ENCODE results near the gene CHAC1.

The CHAC1 gene

GRCh38 chr15:40925495-40925862 is 27.8 kb upstream of the CHAC1 start:
- DNase-seq = no peak

- DNase-seq = peak; percentile 17
Observed at GRCh38 chr15:40925863-40926658, 27.2 kb upstream of the CHAC1 start.

- no peak for DNase-seq
Observed at GRCh38 chr15:40926659-40927494, 26.4 kb upstream of the CHAC1 start.

GRCh38 chr15:40927495-40927872 is 25.8 kb upstream of the CHAC1 start:
- no peak for DNase-seq

- no peak for DNase-seq
Observed at GRCh38 chr15:40927873-40928806, 25.1 kb upstream of the CHAC1 start.

GRCh38 chr15:40928821-40929659 is 24.2 kb upstream of the CHAC1 start, which contains the start of gene DLL4:
Gene DLL4 (plus strand): TSS chr15:40929340. CDS start chr15:40929669, 329 bp downstream.
- DNase-seq = peak; percentile 26

- DNase-seq = no peak
Observed at GRCh38 chr15:40929660-40930429, 23.4 kb upstream of the CHAC1 start.

- DNase-seq = no peak
Observed at GRCh38 chr15:40930430-40931299, 22.6 kb upstream of the CHAC1 start.

GRCh38 chr15:40931300-40932142 is 21.8 kb upstream of the CHAC1 start:
- no peak for DNase-seq

- DNase-seq = no peak
Observed at GRCh38 chr15:40932156-40932555, 21.1 kb upstream of the CHAC1 start.

GRCh38 chr15:40932649-40933516 is 20.4 kb upstream of the CHAC1 start:
- DNase-seq = no peak

GRCh38 chr15:40933517-40933902 is 19.8 kb upstream of the CHAC1 start:
- no peak for DNase-seq

- DNase-seq = no peak
Observed at GRCh38 chr15:40934457-40934856, 18.8 kb upstream of the CHAC1 start.

GRCh38 chr15:40936234-40936708 is 17.0 kb upstream of the CHAC1 start:
- no peak for DNase-seq

GRCh38 chr15:40936709-40937666 is 16.3 kb upstream of the CHAC1 start:
- DNase-seq = peak; percentile 71

GRCh38 chr15:40937762-40938535 is 15.3 kb upstream of the CHAC1 start:
- DNase-seq = no peak

Measured in fibroblast of skin of right biceps (primary cell).